ENCODE results near the gene PDE11A.

DNA sequence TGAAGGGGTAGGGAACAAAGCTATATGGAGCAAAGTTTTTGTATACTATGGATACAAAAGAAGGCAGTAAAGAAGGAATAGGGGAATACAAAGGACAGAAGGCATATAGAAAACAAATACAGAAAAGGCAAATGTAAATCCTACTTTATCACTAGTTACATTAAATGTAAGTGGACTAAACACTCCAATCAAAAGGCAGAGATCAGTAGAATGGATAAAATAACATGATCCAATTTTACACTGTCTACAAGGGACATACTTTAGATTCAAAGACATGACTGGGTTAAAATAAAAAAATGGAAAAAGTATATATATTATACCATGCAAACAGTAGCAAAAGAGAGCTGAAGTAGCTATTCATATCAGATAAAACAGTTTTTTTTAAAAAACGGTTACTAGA is 215.0 kb downstream of the PDE11A start:
- TF ChIP-seq, protein P1, sequence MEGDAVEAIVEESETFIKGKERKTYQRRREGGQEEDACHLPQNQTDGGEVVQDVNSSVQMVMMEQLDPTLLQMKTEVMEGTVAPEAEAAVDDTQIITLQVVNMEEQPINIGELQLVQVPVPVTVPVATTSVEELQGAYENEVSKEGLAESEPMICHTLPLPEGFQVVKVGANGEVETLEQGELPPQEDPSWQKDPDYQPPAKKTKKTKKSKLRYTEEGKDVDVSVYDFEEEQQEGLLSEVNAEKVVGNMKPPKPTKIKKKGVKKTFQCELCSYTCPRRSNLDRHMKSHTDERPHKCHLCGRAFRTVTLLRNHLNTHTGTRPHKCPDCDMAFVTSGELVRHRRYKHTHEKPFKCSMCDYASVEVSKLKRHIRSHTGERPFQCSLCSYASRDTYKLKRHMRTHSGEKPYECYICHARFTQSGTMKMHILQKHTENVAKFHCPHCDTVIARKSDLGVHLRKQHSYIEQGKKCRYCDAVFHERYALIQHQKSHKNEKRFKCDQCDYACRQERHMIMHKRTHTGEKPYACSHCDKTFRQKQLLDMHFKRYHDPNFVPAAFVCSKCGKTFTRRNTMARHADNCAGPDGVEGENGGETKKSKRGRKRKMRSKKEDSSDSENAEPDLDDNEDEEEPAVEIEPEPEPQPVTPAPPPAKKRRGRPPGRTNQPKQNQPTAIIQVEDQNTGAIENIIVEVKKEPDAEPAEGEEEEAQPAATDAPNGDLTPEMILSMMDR (IDR thresholded peaks at IDR 0.05): no peak
- TF ChIP-seq POLR2A (IDR thresholded peaks at IDR 0.05): no peak

Data from esophagus squamous epithelium (tissue), 4 donors.